Mesothelial cell of epicardium (in vitro differentiated cells): ENCODE measurements around the gene MYCT1. TPM values are rescaled to one million over a fixed set of nuclear protein-coding genes. Genes with fewer than 3 reads are reported as not detected.
"Not testable (repeated sequence)": the region's sequence is repeated elsewhere in the genome, so short reads cannot be mapped to it uniquely, and the experiment has no call there.

Experiments
- DNase-seq, 2 experiments: peaks; one replicate each; pipeline ENCODE4 v3.0.0; 2021; ENCODE audit warnings: low spot score in 2 of 2; ENCODE audit not compliant: unreplicated experiment in 2 of 2
- H3K27ac Mint-ChIP-seq: 2 replicates; pipeline ENCODE4 v1.8.0; 2021; ENCODE audit warnings: mixed read lengths
- H3K27me3 Mint-ChIP-seq: 2 replicates; pipeline ENCODE4 v1.8.0; 2021; ENCODE audit warnings: low read depth, mixed read lengths
- H3K36me3 Mint-ChIP-seq: 2 replicates; pipeline ENCODE4 v1.8.0; 2021; ENCODE audit warnings: mixed read lengths
- H3K4me1 Mint-ChIP-seq: 2 replicates; pipeline ENCODE4 v1.8.0; 2021; ENCODE audit warnings: mixed read lengths
- H3K4me3 Mint-ChIP-seq: 2 replicates; pipeline ENCODE4 v1.8.0; 2021; ENCODE audit warnings: mild to moderate bottlenecking, moderate library complexity, mixed read lengths
- H3K9me3 Mint-ChIP-seq: 2 replicates; pipeline ENCODE4 v1.8.0; 2021; ENCODE audit warnings: mixed read lengths
- CTCF ChIP-seq: fragments of 200-600 bp; sonication (generic); IDR thresholded peaks from one replicate; pipeline ENCODE4 v1.5.0; 2021; ENCODE audit warnings: antibody characterized with exemption; ENCODE audit not compliant: unreplicated experiment
- total RNA-seq: library from RNA; stranded (reverse); gene quantifications from 3 replicates; pipeline ENCODE4 v1.2.1, GENCODE V29; 2021

MYCT1 gene
- total RNA-seq, 1 donor from 2014 or later: 2.3 TPM

- H3K36me3 Mint-ChIP-seq: no peaks in the 10 kb centered on the region
- H3K9me3 Mint-ChIP-seq: peaks cover 12% of the 10 kb centered on the region
- no peak overlapping the region for H3K4me3 Mint-ChIP-seq
- DNase-seq: no peak
- peaks cover 5% of the 10 kb centered on the region for H3K4me1 Mint-ChIP-seq
- no peak overlapping the region for H3K27ac Mint-ChIP-seq
- no peaks in the 10 kb centered on the region for H3K27me3 Mint-ChIP-seq
- no peak for TF ChIP-seq CTCF
Measured at GRCh38 chr6:152671171-152671570, 26.5 kb upstream of the MYCT1 start.

DNA sequence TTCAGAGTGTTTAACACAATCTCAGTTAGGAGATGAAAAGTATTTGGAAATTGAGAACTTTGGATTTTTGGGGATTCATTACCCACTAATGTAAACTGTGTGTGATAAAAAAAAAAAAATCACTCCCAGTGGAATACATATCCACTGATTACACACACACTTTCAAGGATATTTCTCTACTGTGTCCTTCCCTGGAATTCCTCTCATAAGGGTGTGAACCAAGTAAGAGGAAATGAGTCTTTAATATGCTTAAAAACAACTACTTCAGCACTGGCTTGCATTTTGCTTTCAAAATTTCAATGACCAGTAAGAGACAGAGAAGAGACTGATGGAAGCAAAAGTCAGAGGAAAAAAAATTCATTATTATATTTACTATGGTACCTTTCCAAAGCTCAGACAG lies 24.5 kb upstream of the MYCT1 start:
- H3K36me3 Mint-ChIP-seq: no peaks in the 10 kb centered on the region
- H3K4me1 Mint-ChIP-seq: peaks cover 5% of the 10 kb centered on the region
- H3K9me3 Mint-ChIP-seq: peaks cover 7% of the 10 kb centered on the region
- no peak for TF ChIP-seq CTCF
- no peak overlapping the region for H3K27ac Mint-ChIP-seq
- H3K4me3 Mint-ChIP-seq: no peak overlapping the region
- H3K27me3 Mint-ChIP-seq: no peaks in the 10 kb centered on the region
- no peak for DNase-seq

GRCh38 chr6:152680151-152680550 lies 17.5 kb upstream of the MYCT1 start:
- Mint-ChIP-seq H3K27ac (no peak overlapping the region), H3K27me3 (no peaks in the 10 kb centered on the region), H3K9me3 (peaks cover 4% of the 10 kb centered on the region), H3K36me3 (no peaks in the 10 kb centered on the region), H3K4me3 (no peak overlapping the region), H3K4me1 (peaks cover 9% of the 10 kb centered on the region)
- no peak for TF ChIP-seq CTCF
- no peak for DNase-seq

DNA sequence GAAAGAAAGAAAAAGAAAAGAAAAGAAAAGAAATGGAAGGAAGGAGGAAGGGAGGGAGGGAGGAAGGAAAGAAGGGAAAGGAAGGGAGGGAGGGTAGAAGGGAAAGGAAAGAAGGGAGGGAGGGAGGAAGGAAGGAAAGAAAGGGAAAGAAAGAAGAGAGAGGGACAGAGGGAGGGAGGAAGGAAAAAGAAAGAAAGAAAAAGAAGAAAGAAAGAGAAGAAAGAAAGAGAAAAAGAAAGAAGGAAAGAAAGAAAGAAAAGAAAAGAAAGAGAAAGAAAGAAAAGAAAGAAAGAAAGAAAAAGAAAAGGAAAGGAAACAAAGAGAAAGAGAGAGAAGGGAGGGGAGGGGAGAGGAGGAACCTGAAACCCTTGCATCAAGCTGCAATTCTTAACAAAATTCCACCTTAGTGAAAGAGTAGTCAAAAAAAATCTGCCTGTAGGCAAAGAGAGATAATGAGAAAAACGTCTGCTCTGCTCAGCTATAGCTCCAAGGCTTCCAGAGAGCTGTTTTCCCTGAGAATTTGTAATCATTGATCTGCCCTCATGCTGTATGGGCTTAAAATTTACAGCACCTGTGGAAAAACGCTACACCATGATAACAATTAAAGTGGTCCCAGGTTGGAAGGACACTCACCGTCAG lies 16.7 kb upstream of the MYCT1 start:
- no peak for DNase-seq
- Mint-ChIP-seq H3K9me3 (no peaks in the 10 kb centered on the region), H3K4me1 (peaks cover 9% of the 10 kb centered on the region), H3K4me3 (no peak overlapping the region), H3K27me3 (no peaks in the 10 kb centered on the region), H3K27ac (no peak overlapping the region), H3K36me3 (no peaks in the 10 kb centered on the region)
- no peak for TF ChIP-seq CTCF

- Mint-ChIP-seq H3K27ac (no peak overlapping the region), H3K9me3 (no peaks in the 10 kb centered on the region)
- no peak for DNase-seq
Measured at GRCh38 chr6:152682141-152682540, 15.6 kb upstream of the MYCT1 start.

DNA sequence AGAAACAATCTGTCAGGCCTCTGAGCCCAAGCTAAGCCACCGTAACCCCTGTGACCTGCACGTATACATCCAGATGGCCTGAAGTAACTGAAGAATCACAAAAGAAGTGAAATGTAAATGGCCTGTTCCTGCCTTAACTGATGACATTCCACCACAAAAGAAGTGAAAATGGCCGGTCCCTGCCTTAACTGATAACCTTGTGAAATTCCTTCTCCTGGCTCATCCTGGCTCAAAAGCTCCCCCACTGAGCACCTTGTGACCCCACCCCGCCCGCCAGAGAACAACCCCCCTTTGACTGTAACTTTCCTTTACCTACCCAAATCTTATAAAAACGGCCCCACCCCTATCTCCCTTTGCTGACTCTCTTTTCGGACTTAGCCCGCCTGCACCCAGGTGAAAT lies 14.8 kb upstream of the MYCT1 start:
- not testable (repeated sequence) for H3K4me3 Mint-ChIP-seq, H3K27me3 Mint-ChIP-seq

More at GRCh38 chr6:152682141-152682540, 15.6 kb upstream of the MYCT1 start:
- no peaks in the 10 kb centered on the region for H3K36me3 Mint-ChIP-seq
- TF ChIP-seq CTCF: no peak
- H3K4me1 Mint-ChIP-seq: peaks cover 9% of the 10 kb centered on the region
- no peaks in the 10 kb centered on the region for H3K27me3 Mint-ChIP-seq
- no peak overlapping the region for H3K4me3 Mint-ChIP-seq

More for the DNA sequence above, 14.8 kb upstream of the MYCT1 start:
- not testable (repeated sequence) for DNase-seq, H3K27ac Mint-ChIP-seq, H3K4me1 Mint-ChIP-seq, H3K36me3 Mint-ChIP-seq, H3K9me3 Mint-ChIP-seq
